ENCODE measurements around the gene CSN3.
"Not testable (repeated sequence)": the region's sequence is repeated elsewhere in the genome, so short reads cannot be mapped to it uniquely, and the experiment has no call there.

Gene CSN3, protein sequence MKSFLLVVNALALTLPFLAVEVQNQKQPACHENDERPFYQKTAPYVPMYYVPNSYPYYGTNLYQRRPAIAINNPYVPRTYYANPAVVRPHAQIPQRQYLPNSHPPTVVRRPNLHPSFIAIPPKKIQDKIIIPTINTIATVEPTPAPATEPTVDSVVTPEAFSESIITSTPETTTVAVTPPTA

DNA sequence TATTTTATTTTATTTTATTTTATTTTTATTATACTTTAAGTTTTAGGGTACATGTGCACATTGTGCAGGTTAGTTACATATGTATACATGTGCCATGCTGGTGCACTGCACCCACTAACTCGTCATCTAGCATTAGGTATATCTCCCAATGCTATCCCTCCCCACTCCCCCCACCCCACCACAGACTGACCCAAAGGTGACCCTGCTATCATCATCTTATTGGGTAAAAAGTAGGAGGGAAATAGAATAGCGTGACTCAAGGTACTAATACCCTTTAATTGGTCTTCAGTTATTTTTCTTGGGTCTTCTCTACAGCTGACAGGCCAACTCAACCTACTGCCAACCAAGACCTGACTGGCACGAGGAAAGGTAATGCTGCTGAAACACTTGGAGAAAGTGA lies at the start of gene CSN3:
TSS of gene CSN3 (plus strand) at position 301 of the 400 bp plus-strand sequence. CDS start 2,223 bp downstream, outside the sequence.
- not testable (repeated sequence) for DNase-seq

GRCh38 chr4:70192895-70193294 lies 49.5 kb upstream of the CSN3 start:
- no peak for DNase-seq

DNA sequence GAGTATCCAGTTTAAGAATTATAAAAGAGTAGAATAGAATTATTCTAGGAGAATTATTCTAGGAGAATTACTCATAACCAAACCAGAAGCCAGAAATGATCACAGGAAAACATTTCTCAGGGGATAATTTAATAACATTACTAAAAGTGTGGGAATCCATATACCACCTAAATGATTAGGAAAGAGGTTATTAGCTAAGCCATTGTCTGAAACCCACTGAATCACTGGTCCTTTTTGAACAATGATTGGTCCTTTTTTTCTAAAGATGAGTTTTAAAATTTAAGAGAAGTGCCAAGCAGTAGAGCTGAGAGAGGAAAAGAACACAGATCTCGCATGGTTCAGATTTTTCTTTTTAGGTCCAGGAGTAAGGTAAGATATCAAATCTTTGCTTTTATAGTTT lies 47.0 kb upstream of the CSN3 start, which contains the start of gene ODAM:
TSS of gene ODAM (plus strand) at position 301 of the 400 bp plus-strand sequence. CDS start 819 bp downstream, outside the sequence.
- DNase-seq: no peak

DNA sequence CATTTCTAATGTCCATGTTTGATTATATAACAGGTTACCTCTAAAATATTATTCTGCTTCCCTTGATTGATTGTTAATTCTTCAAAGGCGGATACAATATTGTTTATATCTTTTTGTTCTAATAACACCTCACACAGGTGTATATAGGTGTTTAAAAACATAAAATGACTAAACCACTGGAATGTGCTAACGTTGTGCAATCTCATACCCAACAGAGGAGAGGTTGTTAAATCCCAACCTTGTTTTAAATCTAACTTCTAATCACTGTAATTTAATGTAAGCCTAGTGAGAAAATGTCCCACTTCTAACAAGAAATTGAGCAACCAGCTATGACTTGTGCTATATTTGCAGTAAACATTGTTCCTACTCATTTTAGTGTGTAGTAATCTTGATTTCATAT lies 45.5 kb upstream of the CSN3 start:
- DNase-seq: no peak

DNA sequence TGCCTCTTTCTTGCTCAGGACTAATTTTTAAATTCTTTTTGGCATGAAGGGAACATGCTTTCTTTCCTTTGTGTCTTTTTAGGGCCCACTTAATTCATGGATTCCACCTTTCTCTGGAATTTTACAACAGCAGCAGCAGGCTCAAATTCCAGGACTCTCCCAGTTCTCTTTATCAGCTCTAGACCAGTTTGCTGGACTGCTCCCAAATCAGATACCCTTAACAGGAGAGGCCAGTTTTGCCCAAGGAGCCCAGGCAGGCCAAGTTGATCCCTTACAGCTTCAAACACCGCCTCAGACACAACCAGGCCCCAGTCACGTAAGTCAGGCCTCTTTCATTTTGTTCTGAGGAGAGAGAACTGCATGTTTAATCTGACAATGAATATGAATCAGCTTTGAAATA lies 44.6 kb upstream of the CSN3 start:
- no peak for DNase-seq

GRCh38 chr4:70203601-70204000 lies 38.8 kb upstream of the CSN3 start:
- DNase-seq: no peak

- DNase-seq: not testable (repeated sequence)
Observed at GRCh38 chr4:70212752-70213151, 29.6 kb upstream of the CSN3 start.

DNA sequence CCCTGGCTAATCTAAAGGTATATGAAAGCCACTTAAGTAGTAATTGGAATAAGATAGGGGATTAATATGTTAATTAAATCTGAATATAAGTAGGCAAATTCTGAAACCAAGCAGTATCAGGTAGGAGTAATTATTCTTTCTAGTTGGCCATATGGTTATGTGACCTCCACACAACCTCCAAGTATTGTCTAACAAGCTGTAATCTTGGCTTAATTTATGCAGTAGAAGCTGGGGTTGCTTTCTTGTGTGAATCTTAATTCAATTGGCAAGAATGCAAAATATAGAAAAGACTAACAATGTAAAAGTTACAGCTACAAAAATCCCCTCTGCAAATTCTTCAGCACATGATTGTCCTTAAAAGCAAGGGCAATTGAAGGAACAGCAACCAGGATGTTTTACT lies 26.3 kb upstream of the CSN3 start:
- not testable (repeated sequence) for DNase-seq

DNA sequence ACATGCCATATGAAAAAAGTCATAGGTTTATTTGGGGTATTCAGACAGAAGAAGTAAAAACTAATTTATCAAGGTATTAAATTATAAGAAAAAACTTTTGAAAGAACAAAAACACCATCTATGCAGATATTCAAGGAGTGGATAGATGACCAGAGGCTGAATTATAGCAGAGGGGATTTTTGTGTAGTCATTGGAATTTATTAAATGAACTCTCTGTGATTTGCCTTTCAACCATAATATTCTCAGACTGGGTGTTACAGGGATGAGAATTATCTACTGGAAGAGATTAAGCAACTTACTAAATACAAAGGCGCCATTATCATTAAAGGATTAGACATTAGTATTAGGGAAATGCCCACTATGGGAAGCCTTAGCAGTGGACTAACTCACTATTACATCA lies 25.8 kb upstream of the CSN3 start:
- DNase-seq: not testable (repeated sequence)

DNA sequence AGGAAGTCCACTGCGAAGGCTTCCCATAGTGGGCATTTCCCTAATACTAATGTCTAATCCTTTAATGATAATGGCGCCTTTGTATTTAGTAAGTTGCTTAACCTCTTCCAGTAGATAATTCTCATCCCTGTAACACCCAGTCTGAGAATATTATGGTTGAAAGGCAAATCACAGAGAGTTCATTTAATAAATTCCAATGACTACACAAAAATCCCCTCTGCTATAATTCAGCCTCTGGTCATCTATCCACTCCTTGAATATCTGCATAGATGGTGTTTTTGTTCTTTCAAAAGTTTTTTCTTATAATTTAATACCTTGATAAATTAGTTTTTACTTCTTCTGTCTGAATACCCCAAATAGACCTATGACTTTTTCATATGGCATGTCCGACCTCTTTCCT lies 21.0 kb upstream of the CSN3 start:
- not testable (repeated sequence) for DNase-seq

- DNase-seq: not testable (repeated sequence)
Observed at GRCh38 chr4:70221818-70222217, 20.6 kb upstream of the CSN3 start.

DNA sequence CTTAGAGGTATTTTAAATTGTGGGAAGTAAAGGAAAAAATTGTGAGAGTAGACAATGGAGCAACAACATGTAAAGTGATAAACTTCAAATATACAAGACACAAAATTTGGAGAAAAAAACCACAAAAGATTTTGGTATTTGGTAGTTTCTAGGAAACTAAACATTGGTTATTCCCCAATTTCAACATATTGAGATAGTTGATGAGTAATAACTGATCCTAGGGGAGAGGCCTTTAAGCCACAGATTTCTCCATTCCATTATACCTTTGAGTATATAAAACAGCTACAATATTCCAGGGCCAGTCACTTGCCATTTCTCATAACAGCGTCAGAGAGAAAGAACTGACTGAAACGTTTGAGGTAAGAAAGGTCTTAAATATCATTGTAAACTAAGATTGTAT lies 16.6 kb upstream of the CSN3 start, which contains the start of gene FDCSP:
TSS of gene FDCSP (plus strand) at position 301 of the 400 bp plus-strand sequence. CDS start 5,071 bp downstream, outside the sequence.
- no peak for DNase-seq

GRCh38 chr4:70236125-70236524 lies 6.3 kb upstream of the CSN3 start:
- no peak for DNase-seq

GRCh38 chr4:70239131-70239883 lies 3.1 kb upstream of the CSN3 start:
- no peak for DNase-seq

DNA sequence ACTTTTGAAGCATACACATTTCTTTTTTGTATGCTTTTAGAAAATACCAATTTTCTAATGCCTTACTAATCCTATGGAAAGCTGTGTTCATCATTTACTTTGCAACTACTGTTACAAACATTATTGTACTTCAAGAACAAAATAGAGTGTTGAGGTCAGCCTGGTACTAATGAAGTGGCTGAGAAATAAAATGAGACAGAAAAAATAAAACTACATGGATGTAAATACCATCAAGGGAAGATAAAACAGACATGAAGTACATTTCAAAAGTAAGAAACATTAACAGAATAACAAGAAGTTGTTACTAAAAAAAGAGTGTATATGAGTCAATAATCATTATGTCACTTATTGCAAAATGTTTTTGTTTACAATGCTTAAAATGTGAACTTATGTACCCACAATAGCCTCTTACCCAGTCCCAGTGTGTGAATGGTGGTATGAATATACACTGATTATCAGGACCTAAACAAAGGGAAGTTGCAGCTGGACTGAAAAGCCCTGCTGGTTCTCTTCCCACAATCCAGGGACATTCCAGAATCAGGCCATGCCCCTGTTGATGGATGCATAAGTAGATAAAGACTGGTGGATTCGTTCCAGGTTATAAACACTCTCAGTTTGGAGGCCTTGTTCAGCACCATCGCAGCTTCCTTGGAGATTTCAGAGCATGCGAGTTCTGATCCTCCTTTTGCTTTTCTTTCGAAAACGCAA lies 2.4 kb upstream of the CSN3 start:
- no peak for DNase-seq

- DNase-seq: no peak
Observed at GRCh38 chr4:70243091-70243490, 694 bp downstream of the CSN3 start.

DNA sequence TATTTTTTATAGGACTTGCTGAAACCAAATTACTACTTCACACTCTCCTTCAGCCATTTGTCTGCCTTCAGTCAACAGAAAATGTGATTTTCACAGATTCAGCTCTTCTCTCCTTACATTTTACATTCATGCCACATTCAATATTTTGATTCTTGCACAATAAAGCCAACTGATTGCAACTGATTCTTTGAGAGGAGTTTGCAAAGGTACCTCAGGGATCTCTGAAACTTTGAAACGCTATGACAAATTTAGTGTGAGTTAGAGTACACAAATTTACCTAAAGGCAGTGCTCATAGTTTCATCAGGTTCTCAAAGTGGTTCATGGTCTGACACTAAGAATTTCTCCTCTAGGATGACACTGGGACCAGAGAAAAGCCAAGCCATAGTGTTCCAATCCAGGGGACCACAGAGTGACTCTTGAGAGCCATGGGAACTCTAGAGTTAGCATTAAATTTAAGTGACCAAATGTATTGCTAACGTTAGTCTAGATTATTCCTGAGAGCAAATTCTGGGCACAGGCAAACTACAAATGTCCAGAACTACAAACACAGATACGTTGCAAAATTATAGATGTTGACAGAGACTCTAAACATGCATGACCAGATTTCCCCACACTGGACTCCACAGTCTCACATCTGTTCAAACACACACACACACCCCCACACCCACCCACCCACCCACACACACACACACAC lies 9.0 kb downstream of the CSN3 start:
- no peak for DNase-seq

DNA sequence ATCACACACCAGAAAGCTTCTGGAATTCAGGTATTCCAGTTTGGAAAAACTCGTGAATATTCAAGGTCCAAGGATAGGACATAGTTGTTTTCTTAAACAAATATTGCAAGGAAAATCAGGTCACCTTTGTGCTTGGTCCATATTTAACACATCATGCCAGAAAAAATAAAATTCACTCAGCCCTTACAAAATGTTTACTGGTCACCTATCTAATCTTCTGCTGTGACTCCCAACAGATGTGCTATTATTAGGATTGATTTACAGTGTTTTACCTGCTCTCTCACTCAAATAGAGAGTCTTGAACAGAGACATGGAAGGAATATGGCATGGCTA lies 9.5 kb downstream of the CSN3 start:
- DNase-seq: no peak

DNA sequence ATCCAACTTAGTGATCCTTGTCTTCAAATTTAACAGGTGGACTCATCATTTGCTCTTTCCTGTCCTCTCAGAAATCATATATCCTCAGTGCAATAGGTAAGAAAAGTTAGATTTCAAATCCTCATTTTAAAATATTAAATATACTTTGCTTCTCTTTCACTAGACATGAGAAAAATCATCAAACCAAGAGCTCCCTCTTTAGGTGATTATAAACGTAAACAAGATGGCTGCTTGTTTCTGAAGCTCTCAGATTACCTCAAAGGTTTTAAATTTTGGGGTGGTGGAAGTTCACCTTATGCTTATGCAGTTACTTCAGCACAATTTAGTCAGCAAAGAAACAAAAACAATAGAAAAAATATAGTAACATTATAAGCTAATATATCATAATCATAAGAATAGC lies 27.3 kb downstream of the CSN3 start:
- no peak for DNase-seq

DNA sequence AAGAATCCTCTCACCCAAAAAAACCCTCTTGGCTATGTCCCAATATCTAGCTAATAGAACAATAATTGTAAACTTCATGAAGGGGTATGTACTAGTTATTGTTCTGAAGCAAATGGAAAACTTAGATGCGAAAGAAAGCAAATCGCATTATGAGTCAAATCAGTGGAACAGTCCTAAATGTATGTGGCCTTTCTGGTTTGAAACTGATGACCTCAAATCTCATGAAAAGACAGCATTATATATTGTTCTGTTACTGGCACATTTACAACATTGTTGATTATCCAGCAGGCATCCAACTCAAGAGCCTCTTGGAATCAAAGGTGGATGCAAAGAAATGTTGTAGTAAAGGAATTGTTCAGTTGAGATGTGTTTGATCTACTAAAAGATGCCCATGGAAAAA lies 34.7 kb downstream of the CSN3 start:
- no peak for DNase-seq

DNA sequence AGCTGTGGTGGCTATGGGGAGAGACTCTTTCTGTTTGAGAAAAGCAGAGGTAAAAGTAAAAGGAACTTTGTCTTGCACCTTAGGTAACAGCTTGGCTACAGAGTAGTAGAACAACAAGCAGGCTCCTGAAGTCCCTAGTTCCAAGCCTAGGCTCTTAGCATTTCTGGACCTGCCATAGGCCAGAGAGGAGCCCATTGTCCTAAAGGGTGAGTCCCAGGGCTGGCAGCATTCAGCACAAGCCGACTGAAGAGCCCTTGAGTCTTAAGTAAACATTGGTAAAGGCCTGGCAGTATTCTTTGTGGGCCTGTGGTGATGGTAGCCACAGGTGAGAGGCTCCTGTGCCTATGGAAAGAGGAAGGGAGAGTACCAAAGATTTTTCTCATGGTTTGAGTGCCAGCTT lies 38.2 kb downstream of the CSN3 start:
- no peak for DNase-seq

DNA sequence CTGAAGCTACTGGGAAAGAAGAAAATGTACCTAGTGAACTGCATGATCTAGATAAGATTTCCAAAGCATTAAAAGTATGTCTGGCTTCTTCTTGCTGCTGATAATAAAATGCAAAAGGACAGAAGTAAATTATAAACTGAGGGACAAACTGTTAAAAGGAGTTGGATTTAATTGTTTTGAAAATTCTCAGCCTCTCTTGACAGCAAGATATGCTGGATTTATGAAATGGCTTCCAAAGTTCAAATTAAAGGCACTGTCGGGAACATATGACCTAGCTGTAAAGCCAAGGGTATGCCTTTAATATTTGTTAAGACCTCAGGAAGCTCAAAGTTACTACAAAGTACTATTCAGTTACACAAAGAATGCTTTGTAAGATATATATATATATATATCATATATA lies 46.3 kb downstream of the CSN3 start:
- no peak for DNase-seq

- no peak for DNase-seq
Observed at GRCh38 chr4:70291341-70291740, 48.9 kb downstream of the CSN3 start.
